SK-N-SH (cell line): ENCODE measurements around the gene CEP95.

ENCODE experiments used
- CHD2 ChIP-seq: fragments of 150-350 bp; IDR thresholded peaks from 2 replicates; pipeline ENCODE4 v1.6.1; 2018; ENCODE audit warnings: low read length; ENCODE audit not compliant: partially characterized antibody
- ELF1 ChIP-seq: IDR thresholded peaks from 2 replicates; pipeline ENCODE4 v1.4.0; 2012
- FOXJ3 ChIP-seq: sonication (generic); formaldehyde crosslinking; IDR thresholded peaks from 2 replicates; pipeline ENCODE4 v1.5.1; 2020; ENCODE audit warnings: mild to moderate bottlenecking, missing genetic modification reagents
- FOXM1 ChIP-seq: IDR thresholded peaks from 2 replicates; pipeline ENCODE4 v1.4.0; 2012; ENCODE audit warnings: low read depth, mild to moderate bottlenecking
- MXI1 ChIP-seq: IDR thresholded peaks from 2 replicates; pipeline ENCODE4 v1.6.1; 2012; ENCODE audit warnings: mild to moderate bottlenecking, low read depth, low read length, improper control_type of control experiment
- NFIC ChIP-seq: IDR thresholded peaks from 2 replicates; pipeline ENCODE4 v1.4.0; 2012; ENCODE audit warnings: borderline replicate concordance
- POLR2AphosphoS5 ChIP-seq: IDR thresholded peaks from 2 replicates; pipeline ENCODE4 v1.6.1; 2012; ENCODE audit warnings: low read depth, low read length
- SIN3A ChIP-seq: IDR thresholded peaks from 2 replicates; pipeline ENCODE4 v1.6.1; 2012; ENCODE audit warnings: low read depth, mild to moderate bottlenecking, low read length, moderate library complexity, borderline replicate concordance
- TAF1 ChIP-seq: IDR thresholded peaks from 2 replicates; pipeline ENCODE4 v1.6.1; 2012; ENCODE audit warnings: low read depth, mild to moderate bottlenecking, low read length, moderate library complexity, borderline replicate concordance
- TCF12 ChIP-seq: IDR thresholded peaks from 2 replicates; pipeline ENCODE4 v1.4.0; 2012
- TEAD4 ChIP-seq: IDR thresholded peaks from 2 replicates; pipeline ENCODE4 v1.4.0; 2012; ENCODE audit warnings: mild to moderate bottlenecking, borderline replicate concordance; ENCODE audit not compliant: insufficient read depth
- TF ChIP-seq, protein P1 (sequence below): IDR thresholded peaks from 2 replicates; pipeline ENCODE4 v1.4.0; 2012; ENCODE audit warnings: low read depth
- TF ChIP-seq, protein P2 (sequence below): fragments of 200-600 bp; sonication (generic); IDR thresholded peaks from 2 replicates; pipeline ENCODE4 v1.6.1; 2017; ENCODE audit warnings: antibody characterized with exemption, mild to moderate bottlenecking, moderate library complexity
- TF ChIP-seq, protein P3 (sequence below): fragments of 150-350 bp; IDR thresholded peaks from 2 replicates; pipeline ENCODE4 v1.6.1; 2016; ENCODE audit warnings: mild to moderate bottlenecking, low read depth, low read length

DNA sequence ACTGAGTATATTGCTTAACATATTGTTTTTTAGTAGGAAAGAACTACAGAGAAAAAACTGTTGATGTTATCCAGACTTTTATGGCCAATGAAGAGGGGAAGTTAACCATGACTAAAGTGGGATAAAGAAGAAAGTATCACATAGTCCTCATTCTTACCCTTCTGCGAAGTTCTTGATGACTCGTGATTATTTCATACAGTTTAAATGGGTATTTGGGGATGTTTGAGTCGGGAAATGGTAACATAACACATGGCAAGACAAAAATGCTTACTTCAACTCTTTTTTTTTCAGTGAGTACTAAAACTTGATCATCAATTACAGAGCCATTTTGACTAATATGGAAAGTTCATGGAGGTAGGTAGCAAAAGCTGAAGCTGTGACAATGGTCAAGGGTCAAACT, 14.8 kb upstream of the CEP95 start:
- TF ChIP-seq SIN3A (no peak), FOXM1 (no peak), NFIC (no peak), POLR2AphosphoS5 (no peak), MXI1 (no peak), TEAD4 (no peak), TCF12 (no peak), CHD2 (no peak), ELF1 (no peak), FOXJ3 (CRISPR knock-in tag) (no peak), TAF1 (no peak)
- TF ChIP-seq, protein P1, sequence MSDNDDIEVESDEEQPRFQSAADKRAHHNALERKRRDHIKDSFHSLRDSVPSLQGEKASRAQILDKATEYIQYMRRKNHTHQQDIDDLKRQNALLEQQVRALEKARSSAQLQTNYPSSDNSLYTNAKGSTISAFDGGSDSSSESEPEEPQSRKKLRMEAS: no peak
- TF ChIP-seq, protein P2, sequence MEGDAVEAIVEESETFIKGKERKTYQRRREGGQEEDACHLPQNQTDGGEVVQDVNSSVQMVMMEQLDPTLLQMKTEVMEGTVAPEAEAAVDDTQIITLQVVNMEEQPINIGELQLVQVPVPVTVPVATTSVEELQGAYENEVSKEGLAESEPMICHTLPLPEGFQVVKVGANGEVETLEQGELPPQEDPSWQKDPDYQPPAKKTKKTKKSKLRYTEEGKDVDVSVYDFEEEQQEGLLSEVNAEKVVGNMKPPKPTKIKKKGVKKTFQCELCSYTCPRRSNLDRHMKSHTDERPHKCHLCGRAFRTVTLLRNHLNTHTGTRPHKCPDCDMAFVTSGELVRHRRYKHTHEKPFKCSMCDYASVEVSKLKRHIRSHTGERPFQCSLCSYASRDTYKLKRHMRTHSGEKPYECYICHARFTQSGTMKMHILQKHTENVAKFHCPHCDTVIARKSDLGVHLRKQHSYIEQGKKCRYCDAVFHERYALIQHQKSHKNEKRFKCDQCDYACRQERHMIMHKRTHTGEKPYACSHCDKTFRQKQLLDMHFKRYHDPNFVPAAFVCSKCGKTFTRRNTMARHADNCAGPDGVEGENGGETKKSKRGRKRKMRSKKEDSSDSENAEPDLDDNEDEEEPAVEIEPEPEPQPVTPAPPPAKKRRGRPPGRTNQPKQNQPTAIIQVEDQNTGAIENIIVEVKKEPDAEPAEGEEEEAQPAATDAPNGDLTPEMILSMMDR: no peak
- TF ChIP-seq, protein P3, sequence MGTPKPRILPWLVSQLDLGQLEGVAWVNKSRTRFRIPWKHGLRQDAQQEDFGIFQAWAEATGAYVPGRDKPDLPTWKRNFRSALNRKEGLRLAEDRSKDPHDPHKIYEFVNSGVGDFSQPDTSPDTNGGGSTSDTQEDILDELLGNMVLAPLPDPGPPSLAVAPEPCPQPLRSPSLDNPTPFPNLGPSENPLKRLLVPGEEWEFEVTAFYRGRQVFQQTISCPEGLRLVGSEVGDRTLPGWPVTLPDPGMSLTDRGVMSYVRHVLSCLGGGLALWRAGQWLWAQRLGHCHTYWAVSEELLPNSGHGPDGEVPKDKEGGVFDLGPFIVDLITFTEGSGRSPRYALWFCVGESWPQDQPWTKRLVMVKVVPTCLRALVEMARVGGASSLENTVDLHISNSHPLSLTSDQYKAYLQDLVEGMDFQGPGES: no peak
